Motor neuron (in vitro differentiated cells): ENCODE measurements around the gene VPS13D. TPM values are rescaled to one million over a fixed set of nuclear protein-coding genes. Genes with fewer than 3 reads are reported as not detected.
"Not testable (repeated sequence)": the region's sequence is repeated elsewhere in the genome, so short reads cannot be mapped to it uniquely, and the experiment has no call there.

Experiments
- ATAC-seq, 8 experiments: fragments of 200-7000 bp; cut with Tn5 transposase; replicated peaks in 6 of 8; 2 replicates each; pipeline ENCODE4 v1.8.0; 2021; ENCODE audit warnings: mild to moderate bottlenecking in 8 of 8, moderate library complexity in 8 of 8
- H3K27ac ChIP-seq, 2 donors: fragments of 250-450 bp; sonication (Bioruptor Pico); 2 replicates each; pipeline ENCODE4 v1.9.0; 2021; ENCODE audit warnings: antibody characterized with exemption in 2 of 2, mild to moderate bottlenecking in 2 of 2, moderate library complexity in 1 of 2
- H3K4me1 ChIP-seq, 2 donors: fragments of 250-450 bp; sonication (Bioruptor Pico); replicated peaks in 1 of 2; 2 replicates each; pipeline ENCODE4 v1.6.1; 2021; ENCODE audit warnings: antibody characterized with exemption in 2 of 2, mild to moderate bottlenecking in 2 of 2, moderate library complexity in 1 of 2
- H3K4me3 ChIP-seq, 5 donors: fragments of 250-450 bp; sonication (Bioruptor Pico); 2 replicates each; pipeline ENCODE4 v1.9.0; 2021; ENCODE audit warnings: antibody characterized with exemption in 5 of 5, mild to moderate bottlenecking in 5 of 5, moderate library complexity in 4 of 5
- WGBS, 10 experiments: fragments of 450-650 bp; shearing (Covaris generic); methylation state at CpG; one replicate each; pipeline ENCODE4 v1.0.0; 2022; 5-methylcytosine and 5-hydroxymethylcytosine counted together
- in situ Hi-C, 9 experiments: fragments of 400-800 bp; cut with MboI; loops; one replicate each; pipeline ENCODE4 v1.15.0; 2021; ENCODE audit warnings: low sequenced_read_pairs in 9 of 9, low pct_unique_long_range_greater_than_20kb in 2 of 9; ENCODE audit not compliant: unreplicated experiment in 9 of 9
- total RNA-seq, 8 experiments: library from RNA; unstranded; fragments of 300-600 nt; gene quantifications; 2 replicates each; pipeline versions ENCODE4 v1.2.3 to v1.2.4, GENCODE V29; 2022

The VPS13D gene
- total RNA-seq, 8 experiments from 2014 or later = 18.7 to 130 (median 34.7) TPM

DNA sequence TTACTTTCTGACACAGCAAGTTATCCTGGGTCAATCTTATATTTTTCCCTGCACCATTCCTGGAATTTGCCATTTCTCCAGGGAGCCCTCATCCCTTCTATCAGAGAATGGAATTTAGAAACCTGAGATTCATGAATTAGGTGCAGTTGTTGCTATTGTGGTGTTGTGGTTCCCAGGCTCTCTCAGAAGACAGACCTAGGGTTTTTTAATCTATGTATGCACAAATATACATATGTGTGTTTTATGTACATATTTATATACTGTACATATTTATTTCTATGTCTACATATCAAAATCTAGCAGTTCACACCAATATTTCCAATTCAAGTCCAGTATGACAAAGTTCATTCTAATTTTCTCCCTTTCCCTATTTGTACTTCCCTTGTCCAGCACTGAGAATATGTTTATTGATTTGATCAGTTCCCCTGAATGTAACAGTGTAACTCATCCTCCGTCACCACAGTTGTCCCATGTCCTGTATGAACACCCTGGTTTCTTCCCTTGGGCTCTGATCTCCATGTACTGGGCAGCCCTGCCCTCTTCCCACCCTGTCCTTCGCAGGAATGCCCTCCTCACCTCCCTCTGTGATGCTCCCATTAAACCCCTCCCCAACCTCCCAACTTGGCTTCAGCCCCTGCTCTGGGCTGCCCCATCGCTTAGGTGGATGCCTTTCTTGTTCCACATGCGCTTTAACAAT is 145.5 kb downstream of the VPS13D start:
- in situ Hi-C loops = no loop called here
- no peak overlapping the region for H3K27ac ChIP-seq
- WGBS, 10 experiments = 0 to 100% (median 69%) methylated on average over 1 to 3 of the region's 4 CpGs; no CpG with 5 or more reads in 4 of the 10 experiments
- ATAC-seq = peak in 4 of 8 experiments; percentile 38 to 77 (median 58)
- peaks cover 4 to 6% of the 10 kb centered on the region in 2 donors for H3K4me1 ChIP-seq
- H3K4me3 ChIP-seq = no peak overlapping the region

GRCh38 chr1:12376236-12377045 is 146.6 kb downstream of the VPS13D start:
- 80 to 100% (median 92%) methylated on average over 2 to 6 of the region's 6 CpGs; no CpG with 5 or more reads in 1 of the 10 experiments for WGBS, 10 experiments
- in situ Hi-C loops = no loop called here
- no peak for ATAC-seq
- Histone ChIP-seq H3K4me1 (peaks cover 2 to 8% of the 10 kb centered on the region in 2 donors), H3K27ac (no peak overlapping the region), H3K4me3 (no peak overlapping the region)

- ATAC-seq = peak in 4 of 8 experiments; percentile 5 to 34 (median 18)
- in situ Hi-C loops = no loop called here
- H3K4me1 ChIP-seq = peaks cover 2 to 10% of the 10 kb centered on the region in 2 donors
- peak overlapping the region in 1 of 2 donors; percentile 68 for H3K27ac ChIP-seq
- 86 to 100% (median 100%) methylated on average over 1 to 2 of the region's 2 CpGs; no CpG with 5 or more reads in 2 of the 10 experiments for WGBS, 10 experiments
- H3K4me3 ChIP-seq = no peak overlapping the region
Observed at GRCh38 chr1:12380326-12381249, 150.8 kb downstream of the VPS13D start.

- in situ Hi-C loops = no loop called here
- 93 to 100% (median 100%) methylated on average over 1 of the region's 1 CpG; no CpG with 5 or more reads in 1 of the 10 experiments for WGBS, 10 experiments
- Histone ChIP-seq H3K4me1 (peaks cover 2 to 10% of the 10 kb centered on the region in 2 donors), H3K4me3 (no peak overlapping the region), H3K27ac (no peak overlapping the region)
- no peak for ATAC-seq
Observed at GRCh38 chr1:12383001-12383400, 153.2 kb downstream of the VPS13D start.

GRCh38 chr1:12383786-12384185 is 154.0 kb downstream of the VPS13D start:
- no peak overlapping the region for H3K27ac ChIP-seq
- 80 to 100% (median 90%) methylated on average over 1 of the region's 1 CpG; no CpG with 5 or more reads in 3 of the 10 experiments for WGBS, 10 experiments
- in situ Hi-C loops = no loop called here
- H3K4me1 ChIP-seq = peaks cover 2 to 10% of the 10 kb centered on the region in 2 donors
- no peak for ATAC-seq
- no peak overlapping the region for H3K4me3 ChIP-seq

DNA sequence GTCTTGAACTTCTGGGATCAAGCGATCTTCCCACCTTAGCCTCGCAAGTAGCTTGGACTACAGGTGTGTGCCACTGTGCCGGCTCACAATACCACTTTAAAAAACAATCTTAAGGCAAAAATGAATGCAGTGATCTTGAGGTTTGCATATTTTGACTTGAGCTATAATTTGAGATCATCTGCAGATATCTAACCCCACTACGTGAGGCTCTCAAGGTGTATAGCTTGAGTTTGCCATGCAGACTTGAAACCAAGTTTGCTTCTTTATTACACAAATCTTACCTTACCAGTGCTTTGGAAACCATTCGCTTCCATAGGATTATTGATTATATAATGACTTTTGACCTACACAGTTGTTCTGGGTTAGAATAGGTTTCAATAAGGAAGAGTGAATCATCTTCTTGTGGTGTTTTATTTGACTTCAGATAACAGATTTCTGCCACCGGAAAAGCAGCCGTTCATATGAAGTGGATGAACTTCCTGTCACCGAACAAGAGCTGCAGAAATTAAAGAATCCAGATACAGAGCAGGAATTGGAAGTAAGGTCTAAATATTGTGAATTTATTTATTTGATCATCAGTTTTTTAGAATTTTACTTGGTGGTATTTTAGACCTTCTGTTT is 155.1 kb downstream of the VPS13D start:
- 87 to 98% (median 97%) methylated on average over 4 to 8 of the region's 8 CpGs for WGBS, 10 experiments
- Histone ChIP-seq H3K4me3 (no peak overlapping the region), H3K27ac (no peak overlapping the region), H3K4me1 (peaks cover 2 to 10% of the 10 kb centered on the region in 2 donors)
- in situ Hi-C loops = no loop called here
- no peak for ATAC-seq

DNA sequence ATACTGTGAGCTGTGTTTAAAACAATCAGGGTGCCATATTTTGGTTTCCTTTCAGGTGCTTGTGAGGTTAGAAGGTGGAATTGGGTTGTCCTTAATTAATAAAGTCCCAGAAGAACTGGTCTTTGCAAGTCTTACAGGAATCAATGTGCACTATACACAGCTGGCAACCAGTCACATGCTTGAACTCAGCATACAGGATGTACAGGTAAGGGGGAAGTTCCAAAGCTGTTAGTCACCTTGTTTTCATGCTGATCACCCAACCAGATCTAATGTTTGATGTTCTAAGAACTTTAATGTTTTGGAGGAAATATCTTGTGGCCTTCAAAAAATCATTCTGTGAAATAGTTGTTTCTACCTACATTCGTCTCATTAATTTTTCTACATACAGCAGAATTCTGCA is 156.3 kb downstream of the VPS13D start:
- ATAC-seq = no peak
- Histone ChIP-seq H3K4me3 (no peak overlapping the region), H3K27ac (no peak overlapping the region), H3K4me1 (peaks cover 2% of the 10 kb centered on the region in 2 donors)
- in situ Hi-C loops = no loop called here
- 78 to 100% (median 100%) methylated on average over 1 of the region's 1 CpG; no CpG with 5 or more reads in 1 of the 10 experiments for WGBS, 10 experiments

DNA sequence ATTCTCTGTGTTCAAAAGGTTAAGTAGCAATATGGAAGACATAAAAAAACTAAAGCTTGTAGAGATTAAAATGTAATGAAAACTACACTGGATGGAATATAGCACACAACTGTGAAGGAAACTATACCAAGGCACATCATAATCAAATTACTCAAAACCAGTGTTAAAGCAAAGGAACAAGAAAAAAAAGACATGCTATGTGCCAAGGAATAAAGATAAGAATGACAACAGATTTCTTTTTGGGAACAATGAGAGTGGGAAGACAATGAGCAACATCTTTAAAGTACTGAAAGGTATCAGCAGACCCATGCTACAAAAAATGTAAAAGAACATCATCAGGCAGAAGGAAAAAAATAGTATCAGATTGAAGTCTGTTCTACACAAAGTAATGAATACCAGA is 157.8 kb downstream of the VPS13D start:
- Histone ChIP-seq H3K4me1 (no peaks in the 10 kb centered on the region), H3K4me3 (no peak overlapping the region), H3K27ac (no peak overlapping the region)
- no peak for ATAC-seq
- in situ Hi-C loops = no loop called here

DNA sequence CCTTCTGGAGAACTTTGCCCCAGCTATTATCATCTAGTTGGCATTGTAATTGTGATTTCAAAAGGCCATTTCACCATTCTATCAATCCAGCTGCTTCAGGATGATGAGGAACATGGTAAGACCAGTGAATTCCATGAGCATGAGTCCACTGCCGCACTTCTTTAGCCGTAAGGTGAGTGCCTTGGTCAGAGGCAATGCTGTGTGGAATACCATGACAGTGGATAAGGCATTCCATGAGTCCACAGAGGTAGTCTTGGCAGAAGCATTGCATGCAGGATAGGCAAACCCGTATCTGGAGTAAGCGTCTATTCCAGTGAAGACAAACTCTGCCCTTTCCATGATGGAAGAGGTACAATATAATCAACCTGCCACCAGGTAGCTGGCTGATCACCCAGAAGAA is 160.5 kb downstream of the VPS13D start:
- ATAC-seq, in situ Hi-C loops, H3K4me1 ChIP-seq, H3K4me3 ChIP-seq, H3K27ac ChIP-seq: not testable (repeated sequence)
- 86 to 100% (median 100%) methylated on average over 1 to 4 of the region's 4 CpGs; no CpG with 5 or more reads in 3 of the 10 experiments for WGBS, 10 experiments

DNA sequence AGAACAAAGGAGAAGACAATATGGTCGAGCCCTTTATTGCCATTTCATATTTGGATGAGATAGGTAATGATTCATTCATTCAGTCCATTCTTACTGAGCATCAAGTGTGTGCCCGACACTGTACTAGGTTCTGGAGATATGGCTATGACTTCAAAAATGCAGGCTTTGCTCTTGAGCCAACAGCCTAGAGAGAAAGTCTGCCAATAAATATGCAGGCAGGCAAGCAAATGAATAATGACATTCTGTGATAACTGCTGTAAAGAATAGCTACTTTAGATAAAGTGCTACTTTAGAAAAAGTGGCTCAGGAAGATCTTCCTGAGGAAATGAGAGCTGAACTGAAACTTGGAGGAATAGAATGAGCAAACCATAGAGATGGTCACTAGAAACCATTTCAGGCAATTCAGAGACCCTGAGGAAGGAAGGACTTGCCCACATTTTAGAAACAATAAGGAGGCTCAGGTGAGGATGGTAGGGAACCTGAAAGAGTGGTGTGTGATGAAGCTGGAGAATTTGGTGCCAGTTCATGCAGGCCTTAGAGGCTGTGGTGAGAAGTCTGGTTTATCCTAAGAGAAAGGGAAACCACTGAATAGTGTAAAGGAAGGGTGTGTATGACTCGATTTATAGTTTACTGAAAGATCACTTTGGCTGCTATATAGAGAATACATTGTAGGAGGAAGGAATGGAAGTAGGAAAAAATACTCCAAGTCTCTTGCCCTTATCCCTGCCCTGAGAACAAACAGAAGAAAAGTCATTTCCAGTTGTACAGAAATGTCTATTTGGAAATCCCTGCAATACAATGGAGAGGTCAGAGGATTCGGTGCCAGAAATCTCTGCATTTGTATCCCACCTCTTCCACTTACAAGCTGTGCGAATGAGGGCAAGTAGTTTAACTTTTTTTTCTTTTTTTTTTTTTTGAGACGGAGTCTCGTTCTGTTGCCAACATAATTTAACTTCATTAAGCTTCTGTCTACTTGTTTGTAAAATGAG is 167.9 kb downstream of the VPS13D start:
- peaks cover 4 to 12% of the 10 kb centered on the region in 2 donors for H3K4me1 ChIP-seq
- no peak overlapping the region for H3K4me3 ChIP-seq
- in situ Hi-C loops = no loop called here
- H3K27ac ChIP-seq = no peak overlapping the region
- WGBS, 10 experiments = 83 to 100% (median 89%) methylated on average over 2 to 7 of the region's 7 CpGs
- peak in 2 of 8 experiments; percentile 30 to 49 for ATAC-seq

DNA sequence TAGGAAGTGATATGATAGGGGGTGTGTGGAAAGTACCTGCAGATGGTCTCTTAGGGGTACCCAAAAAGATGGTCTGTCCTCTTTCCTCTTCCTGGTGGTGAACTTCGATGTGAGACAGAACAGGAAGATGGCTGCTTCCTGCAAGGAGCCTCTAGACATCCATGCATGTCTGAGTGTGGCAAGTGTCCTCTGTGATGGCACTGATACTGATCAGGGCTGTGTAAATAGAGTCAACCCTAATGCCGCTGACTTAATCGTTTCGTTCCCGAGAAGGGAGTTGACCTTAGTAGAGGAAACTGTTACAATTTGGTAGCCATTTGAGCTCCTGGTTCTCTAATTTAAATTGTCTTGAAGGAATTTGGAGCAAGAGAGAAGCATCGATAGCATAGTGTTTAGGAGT is 168.6 kb downstream of the VPS13D start:
- in situ Hi-C loops = no loop called here
- WGBS, 10 experiments = 74 to 97% (median 88%) methylated on average over 2 to 6 of the region's 6 CpGs; no CpG with 5 or more reads in 4 of the 10 experiments

More for the DNA sequence above, 168.6 kb downstream of the VPS13D start:
- H3K4me3 ChIP-seq = no peak overlapping the region
- H3K4me1 ChIP-seq = peaks cover 4 to 12% of the 10 kb centered on the region in 2 donors
- no peak for ATAC-seq
- H3K27ac ChIP-seq = no peak overlapping the region
